ENCODE measurements around the gene SAMD3. TPM values are rescaled to one million over a fixed set of nuclear protein-coding genes. Genes with fewer than 3 reads are reported as not detected.
"Not testable (repeated sequence)": the region's sequence is repeated elsewhere in the genome, so short reads cannot be mapped to it uniquely, and the experiment has no call there.

The SAMD3 gene
- 72.3 and 75.7 TPM in 2 replicates for total RNA-seq

- intact Hi-C loops (cut with micrococcal nuclease) = loop anchor here (1.0 to 5.0 kb wide), 6 partner anchors 7 to 200 kb away; no protein-coding TSS in a partner anchor
Observed at GRCh38 chr6:130222775-130223174, at the start of gene SAMD3. Gene SAMD3, minus strand, starts transcription at chr6:130222951. Its CDS starts 7,678 bp downstream, at chr6:130215273.

GRCh38 chr6:130269969-130270635 is 47.4 kb upstream of the SAMD3 start:
- intact Hi-C loops (cut with micrococcal nuclease) = no loop called here

GRCh38 chr6:130265553-130265952 is 42.8 kb upstream of the SAMD3 start:
- intact Hi-C loops (cut with micrococcal nuclease) = not testable (repeated sequence)

- intact Hi-C loops (cut with micrococcal nuclease) = no loop called here
Observed at GRCh38 chr6:130262008-130262407, 39.3 kb upstream of the SAMD3 start.

GRCh38 chr6:130261558-130261957 is 38.8 kb upstream of the SAMD3 start:
- intact Hi-C loops (cut with micrococcal nuclease) = loop anchor here (2.0 kb wide), 1 partner anchor 47 kb away; no protein-coding TSS in a partner anchor

- intact Hi-C loops (cut with micrococcal nuclease) = loop anchor here (2.0 kb wide), 1 partner anchor 46 kb away; no protein-coding TSS in a partner anchor
Observed at GRCh38 chr6:130260614-130261241, 38.0 kb upstream of the SAMD3 start.

- intact Hi-C loops (cut with micrococcal nuclease) = loop anchor here (2.0 kb wide), 1 partner anchor 45 kb away; no protein-coding TSS in a partner anchor
Observed at GRCh38 chr6:130260050-130260462, 37.3 kb upstream of the SAMD3 start.

GRCh38 chr6:130259557-130259956 is 36.8 kb upstream of the SAMD3 start:
- intact Hi-C loops (cut with micrococcal nuclease) = no loop called here

- intact Hi-C loops (cut with micrococcal nuclease) = no loop called here
Observed at GRCh38 chr6:130259140-130259539, 36.4 kb upstream of the SAMD3 start.

GRCh38 chr6:130252527-130253237 is 29.9 kb upstream of the SAMD3 start:
- intact Hi-C loops (cut with micrococcal nuclease) = no loop called here

GRCh38 chr6:130245267-130245666 is 22.5 kb upstream of the SAMD3 start:
- intact Hi-C loops (cut with micrococcal nuclease) = no loop called here

GRCh38 chr6:130244728-130245127 is 22.0 kb upstream of the SAMD3 start:
- intact Hi-C loops (cut with micrococcal nuclease) = no loop called here

- intact Hi-C loops (cut with micrococcal nuclease) = no loop called here
Observed at GRCh38 chr6:130240232-130240631, 17.5 kb upstream of the SAMD3 start.

GRCh38 chr6:130239755-130240154 is 17.0 kb upstream of the SAMD3 start:
- intact Hi-C loops (cut with micrococcal nuclease) = no loop called here

GRCh38 chr6:130233330-130233729 is 10.6 kb upstream of the SAMD3 start:
- intact Hi-C loops (cut with micrococcal nuclease) = no loop called here

GRCh38 chr6:130230531-130230930 is 7.8 kb upstream of the SAMD3 start:
- intact Hi-C loops (cut with micrococcal nuclease) = not testable (repeated sequence)

- intact Hi-C loops (cut with micrococcal nuclease) = no loop called here
Observed at GRCh38 chr6:130229645-130230044, 6.9 kb upstream of the SAMD3 start.

GRCh38 chr6:130223508-130223907 is 757 bp upstream of the SAMD3 start:
- intact Hi-C loops (cut with micrococcal nuclease) = loop anchor here (1.0 to 5.0 kb wide), 6 partner anchors 8 to 201 kb away; no protein-coding TSS in a partner anchor

- intact Hi-C loops (cut with micrococcal nuclease) = no loop called here
Observed at GRCh38 chr6:130218134-130218533, 4.6 kb downstream of the SAMD3 start.

GRCh38 chr6:130216620-130217019 is 6.1 kb downstream of the SAMD3 start:
- intact Hi-C loops (cut with micrococcal nuclease) = no loop called here

GRCh38 chr6:130215526-130215925 is 7.2 kb downstream of the SAMD3 start:
- intact Hi-C loops (cut with micrococcal nuclease) = loop anchor here (1.0 to 2.0 kb wide), 3 partner anchors 8 to 83 kb away; no protein-coding TSS in a partner anchor
